Hepatocyte (in vitro differentiated cells): ENCODE data around the gene SATB2.

ENCODE experiments used
- CTCF ChIP-seq: fragments of 200-600 bp; sonication (generic); IDR thresholded peaks from 2 replicates; pipeline ENCODE4 v1.5.1; 2016; ENCODE audit warnings: antibody characterized with exemption, mild to moderate bottlenecking; ENCODE audit not compliant: poor library complexity
- EZH2 ChIP-seq: fragments of 200-600 bp; sonication (generic); IDR thresholded peaks from 2 replicates; pipeline ENCODE4 v1.6.1; 2016; ENCODE audit warnings: antibody characterized with exemption, mild to moderate bottlenecking, borderline replicate concordance
- EZH2phosphoT487 ChIP-seq: fragments of 200-600 bp; sonication (generic); IDR thresholded peaks from one replicate; pipeline ENCODE4 v1.6.1; 2018; ENCODE audit warnings: antibody characterized with exemption, mild to moderate bottlenecking, low read depth, moderate library complexity; ENCODE audit not compliant: unreplicated experiment, severe bottlenecking

GRCh38 chr2:199382091-199382490 lies 75.6 kb downstream of the SATB2 start:
- TF ChIP-seq CTCF: no peak
- TF ChIP-seq EZH2: no peak
- TF ChIP-seq EZH2phosphoT487: no peak
